HuH-7 (cell line): ENCODE measurements around the gene SLC22A9.

Source experiments
- DNase-seq: peaks from one replicate; pipeline ENCODE4 v3.0.0; 2011; ENCODE audit warnings: low spot score

Gene SLC22A9

DNA sequence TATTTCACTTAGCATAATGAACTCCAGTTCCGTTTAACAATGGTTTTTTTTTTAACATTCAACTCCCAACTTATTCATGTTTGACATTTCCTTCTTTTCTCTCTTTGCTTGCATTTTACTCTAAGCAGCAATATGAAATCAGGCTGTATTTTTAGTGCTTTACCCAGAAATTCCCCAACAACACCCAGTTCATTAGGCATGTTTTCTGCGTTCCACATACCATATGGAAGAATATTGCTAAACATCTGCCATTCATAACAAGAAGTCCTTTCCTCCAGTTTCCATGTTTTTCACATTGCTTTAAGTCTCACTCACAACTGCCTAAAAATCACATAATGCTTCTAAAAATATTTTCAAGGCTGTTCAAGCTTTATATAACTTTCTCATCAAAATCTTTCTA, 75.5 kb downstream of the SLC22A9 start:
- DNase-seq: no peak

DNA sequence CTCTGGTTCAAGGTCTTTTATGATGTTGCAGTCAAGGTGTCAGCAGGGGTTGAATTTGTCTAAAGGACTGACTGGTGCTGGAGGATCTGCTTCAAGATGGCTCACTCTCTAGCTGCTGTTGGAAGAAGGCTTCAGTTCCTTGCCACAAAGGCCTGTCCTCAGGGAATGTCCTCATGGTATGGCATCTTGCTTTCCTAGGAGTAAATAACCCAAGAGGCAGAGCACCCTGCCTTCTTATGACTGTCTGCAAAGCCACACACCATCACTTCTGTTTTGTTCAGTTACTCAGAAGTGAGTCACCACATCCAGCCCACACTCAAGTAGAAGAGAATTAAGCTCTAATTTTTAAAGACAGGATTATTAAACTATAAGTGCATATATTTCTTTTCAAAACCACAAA, 76.1 kb downstream of the SLC22A9 start:
- DNase-seq: no peak

DNA sequence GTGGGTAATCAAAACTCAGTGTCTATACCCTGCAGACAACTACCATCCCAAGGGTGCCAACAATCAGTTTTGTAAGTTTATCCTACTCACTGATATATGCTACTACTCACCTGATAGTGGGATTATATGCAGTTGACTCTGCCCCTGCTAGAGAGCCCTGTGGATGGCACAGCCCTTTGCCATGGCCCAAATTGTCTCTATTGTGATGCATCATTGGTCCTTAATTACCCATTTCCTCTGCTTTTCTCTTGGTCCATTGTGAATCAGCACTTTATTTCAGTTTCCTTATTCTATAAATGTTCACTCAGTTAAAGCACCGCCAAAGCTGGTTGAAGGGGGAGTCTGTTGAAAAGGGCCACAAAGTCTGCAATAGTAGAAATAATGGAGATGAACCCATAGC, 79.1 kb downstream of the SLC22A9 start:
- no peak for DNase-seq

DNA sequence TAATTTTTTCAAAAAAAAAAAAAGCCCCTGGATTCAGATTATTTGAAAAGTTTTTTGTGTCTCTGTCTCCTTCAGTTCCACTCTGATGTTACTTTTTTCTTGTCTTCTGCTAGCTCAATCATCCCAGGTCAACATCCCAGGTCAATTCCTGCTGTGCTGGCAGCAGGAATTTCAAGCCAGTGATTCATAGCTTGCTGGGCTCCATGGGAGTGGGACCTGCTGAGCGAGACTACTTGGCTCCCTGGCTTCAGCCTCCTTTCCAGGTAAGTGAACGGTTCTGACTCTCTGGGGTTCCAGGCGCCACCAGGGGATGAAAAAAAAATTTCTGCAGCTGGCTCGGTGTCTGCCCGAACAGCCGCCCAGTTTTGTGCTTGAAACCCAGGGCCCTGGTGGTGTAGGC, 90.0 kb downstream of the SLC22A9 start:
- DNase-seq: no peak
